Suppressor macrophage (primary cell): Measurements from ENCODE around the gene RPP40.
"Not testable (repeated sequence)": the region's sequence is repeated elsewhere in the genome, so short reads cannot be mapped to it uniquely, and the experiment has no call there.

Source experiments
- DNase-seq, 4 experiments: peaks; one replicate each; pipeline ENCODE4 v3.0.0-alpha.2; 2020 to 2022

The RPP40 gene

DNA sequence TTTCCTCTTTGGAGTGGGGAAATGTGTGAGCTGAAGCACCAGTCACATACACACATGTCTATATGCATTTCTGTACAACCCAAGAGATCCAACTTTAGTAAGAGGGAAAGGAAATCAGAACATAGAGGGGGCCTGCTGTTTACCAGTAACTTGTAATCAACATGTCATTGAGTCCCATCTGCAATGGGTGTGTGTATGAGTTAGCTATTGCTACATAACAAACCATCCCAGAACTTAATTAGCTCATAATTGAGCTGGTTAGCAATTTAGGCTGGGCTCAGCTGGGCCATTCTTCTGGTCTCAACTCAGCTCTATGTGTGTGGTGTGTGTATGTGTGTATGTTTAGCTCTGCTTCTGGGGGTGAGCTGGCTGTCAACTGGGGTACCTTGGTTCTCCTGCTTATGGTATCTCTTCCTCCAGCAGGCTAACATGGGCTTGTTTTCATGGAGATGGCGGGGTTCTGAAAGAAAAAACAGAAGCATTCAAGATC is 10.3 kb upstream of the RPP40 start:
- no peak for DNase-seq

DNA sequence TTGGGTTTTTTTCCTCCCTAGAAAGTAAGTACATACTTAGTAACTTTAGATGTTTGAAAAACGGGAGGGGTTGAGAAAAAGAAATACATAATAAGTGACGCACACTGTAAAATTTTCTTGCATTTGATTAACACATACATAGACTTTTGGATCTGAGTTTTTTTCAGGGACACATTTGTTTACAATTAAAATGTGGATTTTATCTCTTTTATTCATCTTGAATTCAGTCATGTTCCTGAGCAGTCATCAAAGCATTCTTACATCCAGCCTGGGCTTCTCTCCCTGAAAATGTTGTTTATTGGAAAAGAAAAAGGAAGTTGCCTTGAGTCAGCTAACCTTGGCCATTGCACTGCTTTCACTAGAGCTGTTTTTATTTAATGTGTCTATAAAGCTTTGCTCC is 8.7 kb upstream of the RPP40 start:
- peak in 2 of 4 experiments; percentile 24 to 29 for DNase-seq

GRCh38 chr6:5011346-5011745 is 7.5 kb upstream of the RPP40 start:
- no peak for DNase-seq

DNA sequence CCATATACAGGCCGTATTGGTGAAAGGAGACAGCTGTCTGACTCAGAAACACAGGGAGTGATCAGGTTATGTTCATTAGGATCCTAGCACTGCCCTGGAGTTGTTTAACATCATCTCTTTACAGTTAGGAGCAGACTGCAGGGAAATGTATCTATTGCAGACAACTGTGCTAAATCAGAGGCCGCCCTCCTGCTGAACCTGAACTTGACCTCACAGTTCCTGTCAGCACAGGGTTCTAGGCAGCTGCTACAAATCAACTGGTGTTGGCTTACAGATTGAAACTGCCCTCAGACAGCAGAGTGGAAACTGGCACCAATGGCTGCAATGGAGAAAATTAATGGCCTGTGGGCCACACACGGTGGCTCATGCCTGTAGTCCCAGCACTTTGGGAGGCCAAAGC is 3.7 kb upstream of the RPP40 start:
- no peak for DNase-seq

- no peak for DNase-seq
Measured at GRCh38 chr6:5006222-5006621, 2.4 kb upstream of the RPP40 start.

DNA sequence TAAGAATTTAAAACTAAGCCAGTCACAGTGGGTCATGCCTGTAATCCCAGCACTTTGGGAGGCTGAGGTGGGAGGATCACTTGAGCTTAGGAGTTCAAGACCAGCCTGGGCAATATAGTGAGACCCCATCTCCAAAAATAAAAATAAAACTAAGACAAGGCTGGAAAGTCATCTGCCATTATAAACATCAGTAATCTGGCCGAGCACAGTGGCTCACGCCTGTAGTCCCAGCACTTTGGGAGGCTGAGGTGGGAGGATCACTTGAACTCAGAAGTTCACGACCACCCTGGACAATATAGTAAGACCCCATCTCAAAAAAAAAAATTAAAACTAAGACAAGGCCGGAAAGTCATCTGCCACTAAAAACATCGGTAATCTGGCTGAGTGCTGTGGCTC is 1.2 kb upstream of the RPP40 start:
- not testable (repeated sequence) for DNase-seq

DNA sequence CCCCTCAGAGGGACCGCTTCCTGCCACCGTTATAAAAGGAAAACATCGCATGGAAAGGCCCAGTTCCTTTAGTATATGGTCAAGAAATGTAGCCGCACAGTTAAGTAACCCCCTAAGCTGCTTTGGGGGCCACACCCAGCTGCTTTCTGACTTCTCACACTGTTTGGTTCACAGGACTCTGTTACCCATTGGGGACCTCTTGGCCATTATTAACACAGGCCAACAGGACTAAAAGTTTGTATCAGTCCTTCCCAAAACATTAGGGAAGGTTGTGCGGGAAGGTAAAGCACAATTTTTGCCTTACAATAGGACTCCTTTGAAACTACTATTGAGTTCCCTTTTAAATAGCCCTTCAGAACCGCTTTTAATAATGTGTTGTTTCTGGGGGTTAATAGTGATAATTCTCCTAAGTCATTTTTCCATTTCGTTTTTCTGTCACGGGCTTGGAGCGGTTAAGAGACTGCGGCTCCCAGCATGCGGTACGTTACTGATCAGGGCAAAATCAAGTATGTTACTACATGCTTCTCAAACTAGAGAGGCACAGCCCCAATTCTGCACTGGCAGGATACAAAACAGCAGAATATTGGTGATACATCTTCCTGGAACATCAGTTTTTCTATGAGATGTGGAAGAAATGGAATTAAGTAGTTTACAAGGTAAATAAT is 668 bp upstream of the RPP40 start:
- DNase-seq, result no peak

GRCh38 chr6:4999586-4999985 is 4.3 kb downstream of the RPP40 start:
- no peak for DNase-seq

DNA sequence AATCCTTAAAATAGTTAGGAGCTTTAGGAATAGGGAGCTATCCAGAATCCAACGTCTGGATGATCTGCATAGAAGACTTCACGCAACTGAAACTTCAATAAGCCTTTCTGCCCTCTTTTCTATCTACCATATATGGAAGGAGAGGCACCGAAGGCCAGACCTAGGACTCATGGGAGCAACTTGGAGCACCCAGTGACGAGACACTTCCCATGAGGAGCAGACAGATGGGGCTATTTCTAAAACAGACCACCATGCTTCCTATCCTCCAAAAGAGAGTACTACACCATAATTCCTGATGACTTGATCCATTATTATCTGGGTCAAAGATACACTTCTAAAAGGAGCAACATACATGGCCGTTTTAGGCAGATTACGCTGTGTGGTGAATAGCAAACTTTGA is 6.0 kb downstream of the RPP40 start:
- no peak for DNase-seq

DNA sequence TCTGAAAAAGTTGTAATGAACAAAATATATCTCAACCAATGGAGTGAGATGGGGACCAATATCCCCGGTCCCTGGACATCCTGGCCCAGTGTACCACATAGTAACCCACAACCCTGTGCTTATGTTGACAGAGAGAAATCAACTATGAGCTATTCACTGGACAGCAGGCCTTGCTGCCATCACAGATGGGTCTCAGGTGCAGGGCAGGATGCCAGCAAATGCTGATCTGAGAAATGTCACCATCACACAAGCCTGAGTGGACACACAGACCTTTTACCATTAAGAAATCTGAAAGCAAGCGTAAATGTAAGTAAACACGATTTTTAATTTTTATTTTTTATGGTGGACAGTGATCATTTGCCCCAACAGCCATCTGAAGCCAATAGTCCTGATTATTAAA is 9.1 kb downstream of the RPP40 start:
- DNase-seq, result no peak

GRCh38 chr6:4987432-4987831 is 16.4 kb downstream of the RPP40 start:
- DNase-seq, result no peak

GRCh38 chr6:4986999-4987398 is 16.8 kb downstream of the RPP40 start:
- no peak for DNase-seq

GRCh38 chr6:4983322-4983721 is 20.5 kb downstream of the RPP40 start:
- DNase-seq, result no peak

DNA sequence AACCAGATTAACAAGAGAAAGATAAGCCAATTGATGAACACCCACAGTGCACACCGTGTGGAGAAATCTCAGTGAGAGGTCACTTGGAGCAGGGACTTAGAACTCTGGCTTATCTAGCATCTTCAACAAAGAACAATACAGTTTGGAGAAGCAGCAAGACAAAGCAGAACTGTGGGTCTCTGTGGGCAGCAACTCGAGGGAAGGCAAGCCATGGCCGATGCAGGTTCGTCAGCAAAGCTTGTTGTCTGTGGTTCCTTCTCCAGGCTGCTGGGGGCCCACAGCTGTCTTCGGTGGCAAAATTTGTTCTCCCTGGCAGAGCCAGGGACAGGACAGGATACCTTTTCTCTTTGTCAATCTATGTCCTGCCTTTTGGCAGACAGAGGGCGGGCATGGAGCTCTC is 22.1 kb downstream of the RPP40 start:
- peak; percentile 8 to 55 (median 36) for DNase-seq

DNA sequence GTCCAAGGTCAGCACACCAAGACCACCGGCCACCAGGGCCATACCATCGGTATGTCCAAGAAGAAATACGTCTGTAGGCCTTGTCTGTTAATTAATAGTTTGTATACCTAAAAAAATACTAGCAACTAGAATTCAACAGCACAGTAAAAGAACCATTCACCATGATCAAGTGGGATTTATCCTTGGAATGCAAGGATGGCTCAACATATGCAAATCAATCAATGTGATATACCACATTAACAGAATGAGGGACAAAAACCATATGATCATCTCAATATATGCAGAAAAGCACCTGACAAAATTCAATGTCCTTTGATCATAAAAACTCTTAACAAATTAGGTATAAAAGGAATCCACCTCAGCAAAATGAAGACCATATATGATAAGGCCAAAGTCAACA is 24.4 kb downstream of the RPP40 start:
- DNase-seq, result no peak

GRCh38 chr6:4977468-4977867 is 26.4 kb downstream of the RPP40 start:
- no peak for DNase-seq

GRCh38 chr6:4975506-4975905 is 28.3 kb downstream of the RPP40 start:
- DNase-seq, result no peak

DNA sequence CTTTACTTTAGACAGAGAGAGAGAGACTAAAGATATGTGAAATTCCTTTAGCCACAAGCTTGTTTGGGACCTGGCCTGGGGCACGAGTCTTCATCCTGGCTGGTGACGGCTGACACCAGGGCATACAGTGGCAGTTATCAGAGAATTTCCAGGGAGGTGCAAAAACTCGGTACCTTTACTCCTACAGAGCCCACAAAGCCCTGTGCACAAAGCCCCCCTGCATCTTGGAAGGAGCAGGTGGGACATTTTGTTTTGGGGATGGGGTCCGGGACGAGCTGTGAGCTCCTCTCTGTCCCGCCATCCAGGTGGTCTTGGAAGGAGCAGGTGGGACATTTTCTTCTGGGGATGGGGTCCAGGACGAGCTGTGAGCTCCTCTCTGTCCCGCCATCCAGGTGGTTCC is 28.9 kb downstream of the RPP40 start:
- DNase-seq, result no peak

DNA sequence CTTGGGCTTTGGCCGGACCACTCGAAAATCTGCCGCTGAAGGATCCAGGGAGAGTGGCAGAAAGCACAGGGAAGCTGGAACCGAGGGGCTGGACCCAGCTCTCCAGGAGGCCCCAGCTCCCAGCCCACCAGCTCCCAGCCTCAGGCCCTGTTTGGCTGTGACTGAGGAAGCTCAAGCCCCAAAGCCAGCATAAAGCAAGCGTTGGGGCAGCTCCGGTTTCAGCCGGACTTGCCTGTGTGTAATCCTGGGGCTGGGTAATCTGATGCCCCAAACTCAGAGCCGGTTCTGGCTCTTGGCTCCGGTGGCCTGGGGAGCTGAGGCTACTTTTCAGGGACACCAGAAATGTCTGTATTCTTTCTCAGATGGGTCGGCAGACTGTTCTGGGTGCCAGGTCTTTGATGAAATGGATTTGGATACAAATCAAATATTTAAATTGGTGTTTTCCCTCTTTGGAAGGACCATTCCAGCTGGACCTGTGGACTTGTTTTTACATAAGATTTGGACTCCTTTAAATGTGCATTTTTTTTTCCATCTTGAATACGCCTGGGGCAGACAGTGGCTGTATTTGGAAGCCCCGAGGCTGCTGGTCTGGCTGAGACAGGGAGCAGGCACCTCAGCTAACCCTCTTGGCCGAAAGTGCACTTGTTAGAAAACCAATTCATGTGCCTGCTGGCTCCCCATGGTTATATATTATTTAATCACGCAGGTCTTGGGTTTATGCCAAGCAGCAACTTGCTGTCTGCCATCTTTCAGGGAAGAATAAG is 29.7 kb downstream of the RPP40 start:
- no peak for DNase-seq

DNA sequence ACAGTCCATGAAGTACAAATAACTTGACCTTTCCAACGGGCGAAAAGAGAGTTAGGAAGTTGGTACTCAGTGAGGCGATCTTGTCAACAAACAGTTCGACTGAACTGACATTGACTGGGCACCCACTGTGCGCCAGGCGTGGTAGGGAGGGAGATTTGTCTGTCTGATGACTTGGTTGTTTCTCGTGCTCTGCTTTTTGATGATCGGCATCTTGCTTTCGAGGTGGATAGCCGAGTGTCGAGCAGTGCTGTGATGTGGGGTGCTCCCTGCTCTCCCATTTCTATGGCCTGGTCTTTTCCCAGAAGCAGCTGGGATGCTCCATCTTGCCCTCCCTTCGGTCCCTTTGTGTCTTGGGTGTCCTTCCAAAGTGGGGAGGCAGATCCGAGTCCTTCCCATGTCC is 30.4 kb downstream of the RPP40 start:
- no peak for DNase-seq

DNA sequence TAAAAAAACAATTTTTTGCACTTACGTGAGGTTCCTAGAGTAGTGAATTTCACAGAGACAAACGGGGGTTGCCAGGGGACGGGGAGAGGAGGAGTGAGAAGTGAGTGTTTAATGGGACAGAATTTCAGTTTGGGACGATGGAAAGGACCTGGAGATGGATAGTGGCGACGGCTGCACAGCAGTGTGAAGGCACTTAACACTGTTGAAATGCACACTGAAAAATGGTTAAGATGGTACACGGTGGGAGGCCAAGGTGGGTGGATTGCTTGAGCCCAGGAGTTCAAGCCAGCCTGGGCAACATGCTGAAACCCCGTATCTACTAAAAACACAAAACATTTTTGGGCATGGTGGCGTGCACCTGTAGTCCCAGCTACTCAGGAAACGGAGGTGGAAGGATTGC is 31.4 kb downstream of the RPP40 start:
- no peak for DNase-seq

DNA sequence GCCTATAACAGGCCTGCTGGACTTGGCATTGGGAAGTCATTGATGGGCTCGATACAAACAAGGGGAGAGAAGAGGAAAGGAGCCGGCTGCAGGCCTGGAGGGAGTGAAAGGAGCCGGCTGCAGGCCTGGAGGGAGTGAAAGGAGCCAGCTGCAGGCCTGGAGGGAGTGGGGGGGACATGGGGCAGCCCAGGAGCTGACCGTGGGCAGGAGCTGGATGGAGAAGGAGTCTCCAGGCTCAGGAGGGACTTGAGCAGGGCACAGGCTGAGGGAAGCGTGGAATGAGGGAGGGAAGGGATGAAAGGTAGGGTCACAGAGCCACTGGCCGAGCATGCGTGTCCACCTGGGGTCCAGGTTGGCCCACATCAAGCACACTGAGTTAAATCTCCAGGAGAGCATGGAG is 32.0 kb downstream of the RPP40 start:
- DNase-seq, result no peak

DNA sequence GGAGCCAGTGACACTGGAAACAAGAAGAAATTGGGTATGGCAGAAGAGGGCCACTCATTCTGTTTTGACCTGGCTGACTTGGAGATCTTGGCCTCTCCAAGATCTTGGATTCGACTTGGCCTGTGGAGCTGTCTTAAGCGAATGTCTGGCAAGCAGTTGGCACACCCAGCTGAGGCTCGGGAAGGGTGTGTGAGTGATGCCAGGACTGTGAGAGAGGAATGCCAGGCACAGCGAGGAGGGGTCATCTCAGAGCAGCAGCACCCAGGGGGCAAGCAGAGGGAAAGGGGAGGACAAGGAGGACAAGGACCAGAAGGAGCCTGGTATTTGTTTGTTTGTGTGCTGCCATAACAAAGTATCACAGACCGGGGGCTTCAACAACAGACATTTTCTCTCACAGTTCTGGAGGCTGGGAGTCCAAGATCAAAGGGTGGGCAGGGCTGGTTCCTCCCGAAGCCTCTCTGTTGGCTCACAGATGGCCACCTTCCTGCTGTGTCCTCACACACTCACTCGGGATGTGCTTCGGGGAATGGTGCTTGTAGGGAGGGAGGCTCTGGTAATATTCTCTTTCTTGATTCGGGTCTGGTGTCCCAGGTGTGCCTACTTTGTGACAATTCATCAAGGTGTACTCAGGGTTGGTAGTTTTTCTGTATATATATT is 33.0 kb downstream of the RPP40 start:
- no peak for DNase-seq
